NB4 (cell line): ENCODE data around the gene SYCE3.

Experiments
- MAX ChIP-seq: IDR thresholded peaks from 2 replicates; pipeline ENCODE4 v1.6.1; 2011; ENCODE audit warnings: low read depth, low read length
- MYC ChIP-seq: IDR thresholded peaks from 2 replicates; pipeline ENCODE4 v1.6.1; 2011; ENCODE audit warnings: low read depth, low read length
- TF ChIP-seq, protein P1 (sequence below): IDR thresholded peaks from one replicate; pipeline ENCODE4 v1.5.1; 2012; ENCODE audit warnings: low read depth, low read length

- no peak for TF ChIP-seq MAX
- TF ChIP-seq, protein P1, sequence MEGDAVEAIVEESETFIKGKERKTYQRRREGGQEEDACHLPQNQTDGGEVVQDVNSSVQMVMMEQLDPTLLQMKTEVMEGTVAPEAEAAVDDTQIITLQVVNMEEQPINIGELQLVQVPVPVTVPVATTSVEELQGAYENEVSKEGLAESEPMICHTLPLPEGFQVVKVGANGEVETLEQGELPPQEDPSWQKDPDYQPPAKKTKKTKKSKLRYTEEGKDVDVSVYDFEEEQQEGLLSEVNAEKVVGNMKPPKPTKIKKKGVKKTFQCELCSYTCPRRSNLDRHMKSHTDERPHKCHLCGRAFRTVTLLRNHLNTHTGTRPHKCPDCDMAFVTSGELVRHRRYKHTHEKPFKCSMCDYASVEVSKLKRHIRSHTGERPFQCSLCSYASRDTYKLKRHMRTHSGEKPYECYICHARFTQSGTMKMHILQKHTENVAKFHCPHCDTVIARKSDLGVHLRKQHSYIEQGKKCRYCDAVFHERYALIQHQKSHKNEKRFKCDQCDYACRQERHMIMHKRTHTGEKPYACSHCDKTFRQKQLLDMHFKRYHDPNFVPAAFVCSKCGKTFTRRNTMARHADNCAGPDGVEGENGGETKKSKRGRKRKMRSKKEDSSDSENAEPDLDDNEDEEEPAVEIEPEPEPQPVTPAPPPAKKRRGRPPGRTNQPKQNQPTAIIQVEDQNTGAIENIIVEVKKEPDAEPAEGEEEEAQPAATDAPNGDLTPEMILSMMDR, result no peak
- TF ChIP-seq MYC, result no peak
These were observed 59.9 kb downstream of the SYCE3 start for GRCh38 chr22:50502628-50503474.
